ENCODE data around the gene COG8. TPM values are rescaled to one million over a fixed set of nuclear protein-coding genes. Genes with fewer than 3 reads are reported as not detected.
A peak's percentile ranks its signal among the peaks of the same experiment; 100 is the strongest.

Gene COG8
- polyA plus RNA-seq, 1 donor, result 39.5 TPM

DNA sequence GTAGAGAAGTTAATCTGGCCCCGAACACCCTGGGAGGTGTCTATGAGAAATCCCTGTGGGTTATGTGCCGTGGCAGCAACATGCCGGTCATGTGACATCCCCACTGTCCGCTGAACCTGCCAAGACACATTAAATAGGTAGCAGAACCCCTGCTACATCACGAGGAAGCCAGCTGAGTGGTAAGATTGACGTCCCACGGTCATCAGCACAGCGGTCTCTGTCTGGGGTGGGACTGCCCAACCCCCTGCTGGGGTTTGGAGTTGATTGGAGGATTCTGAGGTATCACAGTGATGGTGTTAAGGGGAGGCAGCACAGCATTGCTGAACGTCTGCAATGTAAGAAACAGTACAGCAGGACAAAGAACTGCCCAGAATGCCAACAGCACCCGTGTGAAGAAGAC lies 10.2 kb upstream of the COG8 start:
- DNase-seq, result no peak

DNA sequence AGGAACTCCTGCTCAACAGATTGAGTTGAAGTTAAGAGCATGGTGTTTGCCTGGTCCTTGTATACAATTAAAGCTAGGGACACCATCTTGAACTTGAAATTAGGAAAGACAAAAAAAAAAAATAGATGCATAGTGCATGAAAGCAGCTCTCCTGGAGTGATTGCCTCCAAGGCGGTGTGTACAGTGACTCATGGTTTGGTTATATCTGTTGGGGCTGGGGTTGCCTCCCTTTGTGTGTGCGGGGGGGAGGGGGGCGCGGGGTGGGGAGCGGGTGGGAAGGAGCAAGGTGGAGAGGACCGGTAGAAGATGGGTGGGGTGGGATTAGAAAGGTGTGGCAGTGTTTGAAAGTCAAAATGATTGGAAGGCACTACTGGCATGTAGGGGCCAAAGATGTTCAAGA lies 8.9 kb upstream of the COG8 start:
- no peak for DNase-seq

DNA sequence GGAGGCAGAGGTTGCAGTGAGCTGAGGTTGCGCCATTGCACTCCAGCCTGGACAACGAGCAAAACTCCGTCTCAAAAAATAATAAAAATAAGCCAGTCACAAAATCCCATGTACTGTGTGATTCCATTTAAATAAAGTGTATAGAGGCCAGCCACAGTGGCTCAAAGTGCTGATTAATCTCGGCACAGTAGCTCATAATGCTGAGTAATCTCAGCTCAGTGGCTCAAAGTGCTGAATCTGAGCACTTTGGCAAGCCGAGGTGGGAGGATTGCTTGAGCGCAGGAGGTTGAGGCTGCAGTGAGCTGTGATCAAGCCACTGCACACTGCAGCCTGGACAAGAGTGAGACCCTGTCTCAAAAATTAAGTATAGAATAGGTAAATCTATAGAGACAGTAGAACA lies 7.3 kb upstream of the COG8 start:
- no peak for DNase-seq

DNA sequence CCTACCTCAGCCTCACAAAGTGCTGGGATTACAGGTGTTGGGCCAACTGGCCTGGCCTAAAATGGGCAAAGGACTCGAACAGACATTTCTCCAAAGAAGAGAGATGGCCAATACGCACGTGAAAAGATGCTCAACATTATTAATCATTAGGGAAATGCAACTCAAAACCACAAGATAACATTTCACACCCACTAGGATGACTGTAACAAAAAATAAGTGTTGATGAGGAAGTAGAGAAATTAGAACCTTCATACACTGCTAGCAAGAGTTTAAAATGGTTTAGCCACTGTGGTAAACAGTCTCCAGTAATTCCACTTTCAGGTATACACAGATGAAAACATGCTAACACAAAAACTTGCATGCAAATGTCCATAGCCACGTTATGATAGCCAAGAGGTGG lies 6.6 kb upstream of the COG8 start:
- no peak for DNase-seq

DNA sequence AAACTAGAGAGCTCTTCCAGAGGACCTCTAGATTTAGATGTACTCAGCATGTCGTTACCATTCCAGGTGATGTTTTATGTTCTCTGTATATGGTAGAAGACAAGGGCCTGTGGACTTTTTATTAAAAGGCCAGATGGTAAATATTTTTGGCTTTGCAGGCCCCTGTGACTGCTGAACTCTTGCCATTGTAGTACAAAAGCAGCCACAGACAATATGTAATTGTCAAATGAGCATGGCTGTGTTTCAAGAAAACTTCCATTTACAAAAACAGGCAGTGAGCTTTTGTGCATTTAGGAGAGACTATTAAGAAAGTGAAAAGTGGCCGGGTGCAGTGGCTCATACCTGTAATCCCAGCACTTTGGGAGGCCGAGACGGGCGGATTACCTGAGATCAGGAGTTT lies 4.8 kb upstream of the COG8 start:
- DNase-seq, result no peak

DNA sequence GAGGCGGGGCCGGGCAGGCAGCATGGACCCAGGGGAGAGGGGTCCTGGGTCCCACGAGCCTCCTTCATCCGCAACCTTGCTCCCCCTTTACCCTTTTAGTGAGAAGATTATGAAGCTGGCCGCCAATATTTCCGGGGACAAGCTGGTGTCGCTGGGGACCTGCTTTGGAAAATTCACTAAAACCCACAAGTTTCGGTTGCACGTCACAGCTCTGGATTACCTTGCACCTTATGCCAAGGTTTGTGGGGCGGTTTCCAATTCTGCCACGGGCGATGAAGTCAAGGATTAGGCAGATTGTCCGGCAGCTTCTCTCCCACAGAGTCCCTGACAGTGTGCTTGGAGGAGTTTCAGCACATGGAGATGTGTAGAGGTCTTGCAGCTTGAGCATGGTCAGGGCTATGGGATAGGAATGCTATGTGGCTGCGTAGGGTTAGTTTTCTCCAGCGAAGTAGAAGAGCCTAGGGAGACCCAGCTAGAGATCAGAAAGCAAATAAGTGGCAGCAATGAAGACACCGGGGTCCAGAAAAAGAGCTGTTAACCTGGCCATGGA lies 806 bp upstream of the COG8 start:
- DNase-seq, result no peak

DNA sequence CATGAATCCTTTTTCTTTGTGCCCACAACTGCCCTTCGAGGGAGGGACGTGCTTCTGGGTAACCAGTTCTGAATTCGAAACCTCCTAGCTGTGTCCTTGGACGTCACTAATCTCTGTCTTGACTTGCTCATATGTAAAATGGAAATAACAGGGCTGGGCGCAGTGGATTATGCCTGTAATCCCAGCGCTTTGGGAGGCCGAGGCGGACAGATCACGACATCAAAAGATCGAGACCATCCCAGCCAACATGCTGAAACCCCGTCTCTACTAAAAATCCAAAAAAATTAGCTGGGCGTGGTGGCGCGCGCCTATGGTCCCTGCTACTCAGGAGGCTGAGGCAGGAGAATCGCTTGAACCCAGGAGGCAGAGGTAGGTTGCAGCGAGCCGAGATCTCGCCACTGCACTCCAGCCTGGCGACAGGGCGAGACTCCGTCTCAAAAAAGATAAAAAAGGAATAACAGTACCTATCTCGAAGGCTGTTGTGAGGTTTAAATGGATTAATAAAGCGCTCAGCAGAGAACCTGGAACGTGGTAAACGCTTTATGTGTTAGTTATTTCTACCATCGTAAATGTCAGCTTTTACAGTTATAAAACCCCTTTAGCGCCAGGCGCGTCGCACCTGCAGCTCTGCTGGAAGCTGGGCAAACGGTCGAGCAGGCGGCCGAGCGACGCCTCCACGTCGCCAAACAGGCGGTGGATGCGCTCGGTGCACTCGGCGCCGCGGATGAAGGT lies 641 bp downstream of the COG8 start:
- no peak for DNase-seq

DNA sequence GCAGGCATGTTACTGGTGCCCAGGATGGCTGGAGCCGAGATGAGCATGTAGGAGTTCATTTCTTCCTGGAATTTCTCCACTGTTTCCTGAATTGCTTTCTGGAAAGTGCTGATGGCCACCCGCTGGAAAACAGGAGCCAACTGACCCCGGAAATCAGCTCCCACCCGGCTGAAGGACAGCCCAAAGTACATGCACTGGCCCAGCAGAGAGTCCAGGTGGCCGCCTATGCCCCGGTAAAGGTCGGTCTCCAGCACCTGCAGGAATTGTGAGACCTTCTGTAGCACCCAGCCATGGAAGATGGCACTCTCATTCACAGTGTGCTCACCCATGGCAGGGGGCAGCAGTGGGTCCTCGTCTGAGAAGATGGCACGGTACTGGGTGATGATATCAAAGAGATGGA lies 4.7 kb downstream of the COG8 start:
- DNase-seq, result no peak

DNA sequence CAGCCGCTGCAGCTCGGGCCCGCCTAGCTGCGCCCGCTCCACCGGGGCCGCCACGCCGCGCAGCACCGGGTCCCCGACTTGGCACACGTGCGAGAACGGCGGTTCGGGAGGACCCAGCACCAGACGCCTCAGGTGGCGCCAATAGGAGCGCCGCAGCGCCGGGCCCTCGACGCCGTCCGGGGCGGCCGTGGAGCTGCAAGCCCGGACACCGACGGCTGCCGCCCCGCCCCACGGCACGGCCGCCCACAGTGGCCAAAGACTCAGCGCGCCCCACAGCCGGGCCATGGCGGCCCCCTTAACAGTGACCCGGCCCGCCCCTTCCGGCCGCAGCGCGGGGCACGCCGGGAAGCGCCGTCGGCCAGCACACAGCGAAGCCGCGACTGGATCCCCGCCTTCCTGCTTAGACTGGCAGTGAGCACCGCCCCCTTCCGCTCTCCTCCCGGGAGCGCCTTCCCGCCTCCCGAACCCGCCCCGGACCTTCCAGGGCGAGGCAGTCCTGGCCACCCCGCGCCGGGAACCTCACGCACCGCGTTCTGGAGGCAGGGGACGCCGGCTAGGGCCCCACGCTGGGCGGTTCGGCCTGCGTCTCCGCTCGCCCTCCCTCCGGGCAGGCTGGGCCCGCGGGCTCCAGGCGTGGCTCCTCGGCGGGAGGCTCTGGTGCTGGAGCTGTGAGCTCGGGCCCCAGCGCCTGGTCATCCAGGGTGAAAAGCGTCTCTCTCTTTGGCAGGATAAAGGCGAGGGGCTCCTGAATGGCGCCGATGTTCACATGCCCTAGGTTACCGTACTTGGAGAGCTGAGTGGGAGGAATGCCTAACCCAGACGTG lies 8.9 kb downstream of the COG8 start, which contains the start of gene PDF:
Gene PDF, minus strand, starts transcription at position 303 of the 824 bp plus-strand sequence. Its CDS starts 18 bp downstream, at position 285.
- DNase-seq, result peak; percentile 93

DNA sequence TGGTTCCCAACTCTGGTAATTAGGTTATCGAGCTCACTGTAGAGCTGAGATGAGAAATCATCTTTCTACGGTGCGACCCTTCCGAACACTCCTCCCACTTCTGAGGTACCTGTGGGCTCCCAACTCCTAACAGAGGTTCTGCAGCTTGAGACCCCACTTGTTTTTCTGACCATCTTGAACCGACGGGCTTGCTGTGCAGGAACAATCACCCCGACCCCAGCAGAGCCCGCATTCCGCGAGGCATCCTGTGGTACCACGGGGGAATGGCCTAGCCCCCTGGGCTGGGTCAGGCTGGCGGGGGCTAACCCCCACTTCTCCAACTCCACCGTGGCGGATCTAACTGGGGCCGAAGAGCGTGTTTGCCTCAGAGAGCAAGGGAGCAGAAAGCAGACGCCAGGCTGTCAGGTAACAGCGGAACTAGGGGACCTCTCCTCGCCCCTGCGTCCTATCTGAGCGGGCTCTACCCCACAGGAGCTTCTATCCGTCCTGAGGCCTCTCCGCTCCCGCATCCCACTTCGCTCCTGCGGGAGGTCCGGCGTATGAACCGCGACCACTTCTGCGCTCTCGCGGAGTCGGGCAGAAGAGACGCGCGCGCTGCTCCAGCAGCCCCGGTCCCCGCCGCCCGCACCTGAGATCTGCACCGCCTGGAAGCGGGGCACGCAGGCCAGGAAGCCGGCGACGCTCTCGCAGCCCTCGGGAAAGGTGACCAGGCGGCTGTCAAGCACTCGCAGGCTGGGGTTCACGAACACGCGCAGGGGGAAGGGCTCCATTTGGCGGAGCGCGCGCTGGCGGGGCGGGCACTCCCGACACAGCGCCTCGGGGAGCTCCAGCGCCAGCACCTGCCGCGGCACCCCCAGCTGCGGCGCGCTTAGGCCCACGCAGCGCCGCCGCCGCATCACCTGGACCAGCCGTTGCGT lies 9.7 kb downstream of the COG8 start:
- no peak for DNase-seq

DNA sequence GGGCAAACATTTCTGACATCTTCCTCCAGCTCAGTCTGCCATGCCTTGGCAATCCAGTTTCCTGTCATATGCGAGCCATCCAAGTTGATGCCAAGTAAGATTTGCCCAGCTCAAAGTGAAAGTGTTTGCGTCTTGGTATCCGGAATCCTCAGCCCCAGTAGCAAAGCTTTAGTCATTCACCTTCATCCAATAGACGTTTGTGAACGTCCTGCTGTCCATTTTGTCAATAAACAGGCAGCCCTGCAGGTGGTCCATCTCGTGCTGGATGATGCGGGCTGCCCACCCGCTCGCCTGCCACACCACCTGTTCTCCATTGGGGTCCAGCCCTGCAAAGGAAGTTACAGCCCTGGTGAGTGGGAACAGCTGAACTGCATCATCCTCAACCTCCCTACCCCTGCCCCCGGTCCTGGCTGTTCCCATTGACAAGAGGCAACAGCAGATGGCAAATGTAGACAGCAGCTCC lies 10.5 kb downstream of the COG8 start:
- no peak for DNase-seq

DNA sequence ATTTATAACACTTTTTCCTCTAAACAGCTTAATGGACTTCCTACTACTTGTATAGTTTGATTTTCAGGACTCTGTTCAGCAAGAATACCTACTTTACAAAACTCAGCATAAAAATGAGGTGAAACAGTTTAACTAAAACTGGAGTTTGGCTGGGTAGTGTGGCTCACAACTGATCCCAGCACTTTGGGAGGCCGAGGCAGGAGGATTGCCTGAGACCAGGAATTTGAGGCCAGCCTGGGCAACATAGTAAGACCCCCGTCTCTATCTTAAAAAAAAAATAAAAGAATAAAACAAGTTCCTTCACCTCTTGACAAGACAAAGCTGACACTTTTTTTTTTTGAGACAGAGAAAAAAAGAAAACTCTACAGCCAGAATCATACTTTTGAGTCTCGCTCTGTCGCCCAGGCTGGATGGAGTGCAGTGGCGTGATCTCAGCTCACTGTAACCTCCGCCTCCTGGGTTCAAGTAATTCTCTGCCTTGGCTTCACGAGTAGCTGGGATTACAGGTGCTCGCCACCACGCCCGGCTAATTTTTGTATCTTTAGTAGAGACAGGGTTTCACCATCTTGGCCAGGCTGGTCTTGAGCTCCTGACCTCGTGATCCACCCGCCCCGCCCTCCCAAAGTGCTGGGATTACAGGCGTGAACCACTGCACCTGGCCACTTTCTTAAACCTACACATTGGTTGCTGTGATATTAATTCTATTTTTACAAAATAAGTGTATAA lies 11.6 kb downstream of the COG8 start:
- no peak for DNase-seq

DNA sequence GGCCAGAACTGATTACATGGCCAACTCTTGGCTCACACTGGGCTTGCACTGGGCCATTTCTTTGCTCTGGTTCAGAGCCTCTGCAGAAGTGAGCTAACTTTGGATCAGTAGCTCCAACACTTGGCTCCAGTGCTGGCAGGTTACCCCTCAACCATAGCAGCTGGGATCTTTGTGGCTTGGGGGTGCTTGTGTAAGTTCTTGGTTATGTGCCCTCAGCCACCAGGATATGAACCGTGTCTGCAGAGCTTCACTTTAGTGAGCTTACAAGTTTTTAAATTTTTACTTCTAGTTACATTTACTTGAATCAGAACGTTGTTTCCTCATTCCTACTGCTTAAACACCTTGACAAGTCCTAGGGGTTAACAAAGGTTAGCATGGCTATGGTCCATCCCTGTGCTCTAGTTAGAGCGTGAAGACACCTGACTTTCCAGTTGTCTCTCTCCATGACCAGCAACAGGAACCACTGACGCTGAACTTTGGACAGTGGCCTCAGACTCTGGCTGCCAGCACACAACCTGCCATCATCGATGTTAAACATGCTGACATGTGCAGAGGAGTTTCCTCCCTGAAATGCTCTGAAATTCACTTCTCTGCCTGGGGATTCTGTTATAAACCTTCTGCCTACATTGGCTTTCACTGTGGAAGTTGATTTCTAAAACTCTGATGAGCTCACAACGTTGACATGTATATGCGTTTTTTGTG lies 13.0 kb downstream of the COG8 start:
- DNase-seq, result no peak

DNA sequence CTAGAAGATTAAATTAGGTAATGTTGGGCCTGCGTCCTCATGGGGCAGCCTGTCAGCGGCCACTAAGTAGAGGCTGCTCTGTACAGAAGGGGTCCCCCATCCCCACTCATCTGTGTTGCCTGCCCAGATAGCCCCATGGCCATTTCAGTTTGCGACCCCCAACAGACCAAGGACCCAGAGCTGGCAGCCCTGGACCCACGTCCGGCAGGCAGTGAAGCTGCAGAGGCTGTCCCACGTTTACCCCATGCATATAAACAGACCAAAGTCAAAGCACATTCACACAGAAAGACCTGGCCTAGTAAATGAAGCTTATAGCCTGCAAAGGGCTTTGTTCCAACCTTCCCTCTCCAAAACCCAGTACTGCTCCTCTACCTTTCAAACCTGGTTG lies 13.6 kb downstream of the COG8 start:
- DNase-seq, result no peak

DNA sequence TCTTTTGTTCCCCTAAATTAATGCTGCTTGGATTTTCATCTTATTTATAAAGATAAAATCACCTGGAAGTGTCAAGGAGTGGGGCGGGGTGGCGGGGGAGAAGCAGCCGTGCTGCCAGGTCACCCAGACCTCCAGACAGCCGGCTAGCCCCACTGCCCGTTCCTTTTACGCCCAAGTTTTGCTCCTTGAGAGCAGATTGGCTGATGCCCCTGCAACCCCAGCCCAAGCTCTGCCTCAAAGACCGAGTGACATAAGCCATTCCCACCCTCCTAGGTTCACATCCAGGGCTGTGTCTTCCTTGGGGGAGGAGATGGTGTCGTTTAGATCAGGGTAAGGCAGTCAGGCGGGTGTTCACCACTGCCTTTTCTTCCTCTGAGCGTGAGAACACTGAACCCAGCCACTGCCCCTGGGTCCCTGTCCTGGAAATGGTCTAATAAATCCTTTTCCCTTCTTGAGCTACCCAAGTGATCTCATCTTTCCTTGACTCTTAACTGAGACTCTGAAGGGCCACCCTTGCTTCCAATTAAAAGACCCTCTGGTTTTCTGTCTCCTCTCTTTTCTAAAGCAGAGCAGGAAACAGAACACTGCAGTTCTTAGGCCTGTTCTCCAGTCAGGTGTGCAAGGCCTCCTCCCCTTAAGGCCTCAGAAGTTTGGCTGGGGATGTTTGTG lies 14.6 kb downstream of the COG8 start:
- no peak for DNase-seq

DNA sequence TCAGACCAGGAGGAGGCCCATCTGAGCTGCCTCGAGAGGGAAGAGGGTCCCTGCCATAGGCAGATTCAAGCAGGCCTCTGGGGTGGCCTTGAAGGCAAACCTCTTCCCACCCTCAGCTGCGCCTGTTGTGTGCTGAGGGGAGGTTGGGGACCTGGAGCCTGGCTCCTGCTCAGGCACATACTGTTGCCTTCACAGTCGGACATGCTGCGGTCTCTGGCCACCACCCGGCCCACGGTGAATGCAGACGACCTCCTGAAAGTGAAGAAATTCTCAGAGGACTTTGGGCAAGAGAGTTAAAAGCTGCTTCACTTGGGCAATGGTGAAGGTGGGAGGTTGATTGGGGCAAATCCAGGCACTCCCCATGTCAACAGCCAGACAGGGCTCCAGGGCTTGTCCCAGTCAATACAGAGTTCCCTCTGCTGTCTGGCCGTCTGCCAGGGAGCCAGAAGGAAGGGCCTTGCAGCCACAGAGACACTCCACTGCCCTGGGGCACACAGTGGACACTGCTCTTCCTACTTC lies 15.3 kb downstream of the COG8 start:
- DNase-seq, result no peak

DNA sequence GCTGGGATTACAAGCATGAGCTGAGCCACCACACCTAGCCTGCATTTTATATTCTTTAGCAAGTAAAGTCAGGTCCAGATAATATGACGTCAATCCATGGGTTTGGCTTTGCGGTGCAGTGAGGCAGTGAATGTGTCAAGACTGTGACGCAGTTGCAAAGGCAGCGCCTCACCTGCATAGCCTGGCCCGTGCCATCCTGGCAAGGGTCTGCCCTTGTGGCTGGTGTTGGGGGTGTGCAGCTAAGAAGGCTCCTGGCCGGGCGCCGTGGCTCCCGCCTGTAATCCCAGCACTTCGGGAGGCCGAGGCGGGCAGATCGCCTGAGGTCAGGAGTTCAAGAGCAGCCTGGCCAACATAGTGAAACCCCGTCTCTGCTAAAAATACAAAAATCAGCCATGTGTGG lies 15.9 kb downstream of the COG8 start:
- DNase-seq, result no peak

DNA sequence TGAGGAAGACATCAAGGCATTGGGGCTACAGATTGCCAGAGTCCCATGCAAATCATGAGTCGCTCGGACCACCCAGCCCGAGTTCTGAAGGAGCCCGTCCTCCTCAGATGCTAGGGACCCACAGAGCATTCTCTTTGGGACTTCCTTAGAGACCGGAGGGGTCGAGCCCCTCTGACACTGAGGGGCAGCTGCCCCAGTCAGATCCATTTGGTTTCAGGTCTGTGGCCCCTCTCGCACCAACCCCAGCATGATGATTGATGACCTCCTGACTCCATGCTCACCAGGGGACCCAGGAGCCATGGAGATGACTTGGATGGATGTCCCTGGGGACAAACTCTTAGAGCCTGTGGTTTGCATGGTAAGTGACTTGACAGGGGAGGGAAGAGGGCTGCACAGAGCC lies 17.0 kb downstream of the COG8 start:
- no peak for DNase-seq

DNA sequence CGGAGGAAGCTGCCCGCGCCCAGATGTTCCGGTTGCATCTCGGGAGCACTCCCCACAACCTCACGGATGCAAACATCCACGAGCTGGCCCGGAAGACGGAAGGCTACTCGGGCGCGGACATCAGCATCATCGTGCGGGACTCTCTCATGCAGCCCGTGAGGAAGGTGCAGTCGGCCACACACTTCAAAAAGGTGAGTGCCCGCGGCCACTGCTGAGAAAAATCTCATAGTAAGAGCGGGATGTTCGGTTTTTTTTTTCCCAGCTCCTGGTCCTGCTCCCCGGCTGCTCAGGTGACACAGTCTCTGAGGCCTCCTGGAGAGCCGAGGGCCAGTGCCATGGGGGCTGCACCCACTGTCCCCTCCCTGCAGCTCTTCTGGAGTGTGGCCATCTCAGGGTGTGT lies 18.3 kb downstream of the COG8 start:
- no peak for DNase-seq

DNA sequence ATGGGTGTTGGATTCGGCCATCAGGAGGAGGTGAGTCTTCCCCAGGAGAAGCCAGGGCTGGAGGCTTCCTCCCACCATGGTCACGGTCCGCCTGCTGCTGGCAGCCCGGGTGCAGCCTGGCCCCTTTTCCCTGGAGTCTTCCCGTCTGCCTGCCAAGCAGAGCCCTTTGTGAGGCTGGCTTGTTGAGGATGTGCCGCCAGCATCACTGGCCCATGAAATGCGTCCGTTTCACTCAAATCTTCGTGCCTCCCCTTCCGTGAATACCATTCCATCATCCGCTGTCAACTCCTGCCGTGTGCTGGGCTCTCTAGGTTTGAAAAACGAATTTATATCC lies 18.7 kb downstream of the COG8 start:
- DNase-seq, result no peak
